Measurements from ENCODE around the gene LYRM4. TPM values are rescaled to one million over a fixed set of nuclear protein-coding genes. Genes with fewer than 3 reads are reported as not detected.

LYRM4 gene
- total and polyA plus RNA-seq, 9 of the 15 experiments (the other 6 are each of a cell fraction or from before 2014, with no cell fraction given): 24.2 to 69.4 (median 41.8) TPM

GRCh38 chr6:5084781-5085647, 175.7 kb downstream of the LYRM4 start, which contains the start of gene PPP1R3G:
TSS of gene PPP1R3G (plus strand) at chr6:5085341. CDS start at chr6:5085486, 145 bp downstream.
- BruUV-seq (replicated peaks): no TSS peak
- no peaks in the 10 kb centered on the region for H3K36me3 ChIP-seq (ENCODE audit: control insufficient read depth, insufficient read depth, low read length)
- H4K20me1 ChIP-seq (replicated peaks; ENCODE audit: control insufficient read depth, insufficient read depth, low read length): no peaks in the 10 kb centered on the region
- intact Hi-C loops (cut with micrococcal nuclease): no loop called here
- H3K9ac ChIP-seq (ENCODE audit: insufficient read depth in 1 of 2, low read depth in 2 of 2, low read length in 2 of 2): peak within 1 kb of the TSS; percentile 56 to 69; a peak in 3 of 4 replicates
- in situ Hi-C loops (cut with MboI): no loop called here
- peak within 1 kb of the TSS; percentile 42 for H3K4me3 ChIP-seq
- ChIA-PET POLR2A (no interaction called here), CTCF (ENCODE audit: low intra/inter-chr PET ratio) (no interaction called here)
- DNase-seq (ENCODE audit: extremely low read depth in 1 of 4, low spot score in 3 of 4) (peak in 1 of 4 experiments; percentile 27), ATAC-seq (peak; percentile 40), FAIRE-seq (no peak)
- H3K4me1 ChIP-seq (replicated peaks in 1 of 2; ENCODE audit: control insufficient read depth in 2 of 2, insufficient read depth in 2 of 2, low read length in 2 of 2): peaks cover 5 to 23% of the 10 kb centered on the region in 2 experiments; a peak in 3 of 5 replicates
- 31% methylated on average over 63 of the region's 83 CpGs for WGBS (ENCODE audit: insufficient coverage, low coverage, missing lambda C conversion rate)
- no peaks in the 10 kb centered on the region for H3K79me2 ChIP-seq (ENCODE audit: control insufficient read depth, insufficient read depth, low read length)
- H3K9me1 ChIP-seq (ENCODE audit: control insufficient read depth, insufficient read depth, low read length): no peaks in the 10 kb centered on the region
- H3K9me3 ChIP-seq (replicated peaks; ENCODE audit: control insufficient read depth, insufficient read depth, low read depth, low read length): no peaks in the 10 kb centered on the region
- peaks cover 17 to 39% of the 10 kb centered on the region in 2 experiments; a peak in 3 of 5 replicates for H3K27me3 ChIP-seq (ENCODE audit: control insufficient read depth in 2 of 2, insufficient read depth in 2 of 2, low read length in 2 of 2)
- peak within 1 kb of the TSS; percentile 77 for H2AFZ ChIP-seq (ENCODE audit: low read depth, low read length)
- peak within 1 kb of the TSS; percentile 71 for H3K4me2 ChIP-seq (ENCODE audit: insufficient read depth, low read length)
- no peak within 1 kb of the TSS for H3K27ac ChIP-seq (ENCODE audit: extremely low read depth, low read depth, low read length)
- TF ChIP-seq HBP1 (CRISPR knock-in tag; IDR thresholded peaks at IDR 0.05) (no peak), ZNF740 (CRISPR knock-in tag; IDR thresholded peaks at IDR 0.05) (peak; percentile 86), ZNF740 (tag; IDR thresholded peaks at IDR 0.05) (no peak), MBD2 (IDR thresholded peaks at IDR 0.05; ENCODE audit: borderline replicate concordance, low read depth) (0 out of 2 replicates have a peak, but pooled peaks have one; percentile 13), CTBP1 (IDR thresholded peaks at IDR 0.05; ENCODE audit: borderline replicate concordance) (no peak), ZNF778 (CRISPR knock-in tag; IDR thresholded peaks at IDR 0.05) (no peak), ARID3B (CRISPR knock-in tag; IDR thresholded peaks at IDR 0.05; ENCODE audit: borderline replicate concordance) (0 out of 2 replicates have a peak, but pooled peaks have one; percentile 37), ARNT (IDR thresholded peaks at IDR 0.05) (no peak), KLF13 (tag; IDR thresholded peaks at IDR 0.05; ENCODE audit: borderline replicate concordance, low read depth) (no peak), USF1 (CRISPR knock-in tag; IDR thresholded peaks at IDR 0.05) (peak; percentile 35; the same call in 1 of the 2 replicates), ZNF75A (CRISPR knock-in tag; IDR thresholded peaks at IDR 0.05) (no peak), UBTF (IDR thresholded peaks at IDR 0.05; ENCODE audit: borderline replicate concordance in 1 of 2, low read depth in 2 of 2, low read length in 2 of 2) (0 out of 4 replicates have a peak, but pooled peaks of 1 of the 2 experiments have one; percentile 37), PCBP1 (IDR thresholded peaks at IDR 0.05; ENCODE audit: low read depth, low read length, poor library complexity, severe bottlenecking) (peak; percentile 36)

Measured in K562 (cell line).